IPS-18c (cell line): Measurements from ENCODE around the gene EML5.
A peak's percentile ranks its signal among the peaks of the same experiment; 100 is the strongest.

ENCODE experiments used
- H3K4me3 ChIP-seq: 2 replicates; pipeline ENCODE4 v1.7.0; 2013; ENCODE audit warnings: low read depth, mild to moderate bottlenecking, low read length, moderate library complexity; ENCODE audit not compliant: insufficient read depth
- H3K9me3 ChIP-seq: one replicate; pipeline ENCODE4 v1.6.1; 2013; ENCODE audit warnings: mild to moderate bottlenecking, low read length, moderate library complexity; ENCODE audit not compliant: control insufficient read depth, insufficient read depth

The EML5 gene

DNA sequence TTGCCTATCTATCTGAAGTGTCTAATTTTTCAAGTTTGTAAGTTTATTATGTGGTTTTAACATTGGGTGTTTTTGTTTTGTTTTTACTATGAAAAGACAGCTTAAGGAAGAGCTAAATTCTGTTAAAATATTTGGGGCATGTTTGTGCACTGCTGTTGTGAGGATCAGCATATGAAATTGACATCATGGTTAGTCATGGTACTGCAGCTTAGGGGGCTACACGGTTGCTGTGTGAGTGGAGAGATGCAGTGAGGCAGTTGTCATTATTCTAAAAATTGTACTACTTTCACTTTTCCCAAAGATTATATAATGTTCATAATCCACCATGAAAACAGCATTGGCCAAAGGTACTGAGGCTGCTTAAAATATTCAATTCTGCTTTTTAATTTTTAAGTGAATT, 180.9 kb downstream of the EML5 start:
- H3K9me3 ChIP-seq, result no peaks in the 10 kb centered on the region
- no peak overlapping the region for H3K4me3 ChIP-seq

- Histone ChIP-seq H3K4me3 (no peak overlapping the region), H3K9me3 (no peaks in the 10 kb centered on the region)
Measured at GRCh38 chr14:88607829-88608228, 184.9 kb downstream of the EML5 start.

- no peaks in the 10 kb centered on the region for H3K9me3 ChIP-seq
- H3K4me3 ChIP-seq, result no peak overlapping the region
Measured at GRCh38 chr14:88605594-88605993, 187.2 kb downstream of the EML5 start.

DNA sequence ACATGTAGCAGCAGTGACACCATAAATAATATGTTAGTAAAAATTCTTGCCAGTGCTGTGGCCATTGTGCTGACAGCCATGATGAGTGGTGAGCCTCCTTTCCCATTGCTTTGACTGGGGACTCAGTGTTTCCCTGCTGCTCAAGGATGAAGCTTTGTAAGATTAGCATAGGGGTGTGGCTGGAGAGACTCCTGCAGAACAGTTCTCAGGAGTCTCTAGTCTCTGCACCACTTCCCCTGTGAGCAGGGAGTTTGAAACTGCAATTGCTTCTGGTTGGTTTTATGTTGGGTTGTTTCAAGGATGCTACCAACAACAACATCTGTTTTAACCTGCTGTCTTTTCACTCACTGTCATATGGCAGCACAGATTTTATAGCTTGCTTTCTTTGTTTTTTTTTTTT, 188.5 kb downstream of the EML5 start:
- Histone ChIP-seq H3K4me3 (no peak overlapping the region), H3K9me3 (no peaks in the 10 kb centered on the region)

DNA sequence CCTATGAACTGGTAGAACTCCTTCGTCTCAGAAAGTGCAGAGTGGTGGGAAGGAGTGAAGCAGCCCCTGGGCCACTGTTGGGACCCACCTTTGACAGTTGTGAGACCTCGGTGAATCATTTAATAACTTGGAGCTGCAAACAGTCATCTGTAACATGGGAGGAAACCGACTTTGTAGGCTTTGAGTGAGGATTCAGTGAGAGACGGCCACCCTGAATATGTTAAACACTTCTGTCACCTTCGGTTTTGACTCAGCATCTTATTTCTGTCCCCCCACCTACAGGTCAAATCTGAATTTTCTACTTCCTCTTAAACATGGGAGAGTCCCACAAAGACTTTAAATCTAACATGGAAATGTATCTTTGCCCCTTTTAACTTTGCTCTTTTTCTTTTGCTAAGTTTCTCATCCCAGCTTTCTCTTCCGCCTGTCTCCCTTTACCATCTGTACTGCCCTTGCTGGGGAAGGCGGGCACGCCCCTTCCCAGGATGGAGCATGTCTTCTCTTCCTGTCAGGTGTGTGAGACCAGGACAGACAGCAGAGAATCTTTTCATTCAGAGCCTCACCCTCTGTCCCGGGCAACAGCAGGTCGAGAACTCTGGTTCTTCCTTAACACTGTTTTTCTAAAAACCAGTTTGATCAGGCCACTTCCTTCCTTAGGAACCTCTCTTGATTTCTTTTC, 192.9 kb downstream of the EML5 start:
- H3K4me3 ChIP-seq, result no peak overlapping the region
- no peaks in the 10 kb centered on the region for H3K9me3 ChIP-seq

GRCh38 chr14:88599326-88599725, 193.4 kb downstream of the EML5 start:
- H3K9me3 ChIP-seq, result no peaks in the 10 kb centered on the region
- H3K4me3 ChIP-seq, result no peak overlapping the region

- H3K9me3 ChIP-seq, result no peaks in the 10 kb centered on the region
- no peak overlapping the region for H3K4me3 ChIP-seq
Measured at GRCh38 chr14:88598097-88598675, 194.6 kb downstream of the EML5 start.

- Histone ChIP-seq H3K4me3 (no peak overlapping the region), H3K9me3 (no peaks in the 10 kb centered on the region)
Measured at GRCh38 chr14:88597601-88598000, 195.2 kb downstream of the EML5 start.

GRCh38 chr14:88597038-88597437, 195.7 kb downstream of the EML5 start:
- no peak overlapping the region for H3K4me3 ChIP-seq

DNA sequence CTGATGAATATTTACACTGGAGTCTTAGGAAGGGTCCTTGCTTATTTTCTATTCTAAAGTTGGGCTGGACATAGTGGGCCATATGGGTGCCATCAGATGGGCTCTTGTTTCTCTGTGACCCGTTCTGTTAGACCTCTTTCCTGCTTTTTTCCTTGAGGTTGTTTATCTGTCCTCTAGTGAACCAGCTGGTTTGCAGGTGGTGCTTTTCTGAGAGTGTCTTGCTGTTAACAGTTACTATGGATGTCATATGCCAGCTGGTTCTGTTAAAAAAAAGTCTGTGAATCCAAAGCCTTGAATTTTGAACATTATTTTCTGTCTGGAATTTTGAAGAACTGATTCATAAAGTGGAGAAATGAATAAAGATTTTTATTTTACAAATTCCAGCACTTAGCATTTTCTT, 200.7 kb downstream of the EML5 start:
- no peak overlapping the region for H3K4me3 ChIP-seq
- no peaks in the 10 kb centered on the region for H3K9me3 ChIP-seq

More at GRCh38 chr14:88597038-88597437, 195.7 kb downstream of the EML5 start:
- no peaks in the 10 kb centered on the region for H3K9me3 ChIP-seq

- Histone ChIP-seq H3K4me3 (no peak overlapping the region), H3K9me3 (no peaks in the 10 kb centered on the region)
Measured at GRCh38 chr14:88590173-88590572, 202.6 kb downstream of the EML5 start.

- Histone ChIP-seq H3K9me3 (no peaks in the 10 kb centered on the region), H3K4me3 (no peak overlapping the region)
Measured at GRCh38 chr14:88588081-88588480, 204.7 kb downstream of the EML5 start.

- H3K9me3 ChIP-seq, result no peaks in the 10 kb centered on the region
- no peak overlapping the region for H3K4me3 ChIP-seq
Measured at GRCh38 chr14:88584451-88584850, 208.3 kb downstream of the EML5 start.

DNA sequence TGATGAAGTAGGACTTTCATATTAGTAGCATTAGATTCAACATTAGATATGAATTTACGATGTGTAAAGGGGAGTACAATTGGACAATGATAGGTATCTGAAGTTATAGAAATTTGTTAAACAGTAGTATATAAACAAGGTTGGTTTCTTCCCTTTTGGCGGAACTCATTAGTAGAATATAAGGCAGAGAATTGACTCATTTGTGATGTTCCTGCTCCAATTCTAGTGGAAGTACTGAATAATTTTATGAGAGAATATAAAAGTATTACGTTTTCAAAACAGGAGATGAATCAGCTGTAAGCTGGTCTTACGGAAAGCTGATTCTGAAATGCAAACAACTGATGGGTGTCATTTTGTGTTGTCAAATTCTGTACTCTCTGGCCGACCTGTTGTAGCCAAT, 216.5 kb downstream of the EML5 start:
- no peaks in the 10 kb centered on the region for H3K9me3 ChIP-seq
- no peak overlapping the region for H3K4me3 ChIP-seq

DNA sequence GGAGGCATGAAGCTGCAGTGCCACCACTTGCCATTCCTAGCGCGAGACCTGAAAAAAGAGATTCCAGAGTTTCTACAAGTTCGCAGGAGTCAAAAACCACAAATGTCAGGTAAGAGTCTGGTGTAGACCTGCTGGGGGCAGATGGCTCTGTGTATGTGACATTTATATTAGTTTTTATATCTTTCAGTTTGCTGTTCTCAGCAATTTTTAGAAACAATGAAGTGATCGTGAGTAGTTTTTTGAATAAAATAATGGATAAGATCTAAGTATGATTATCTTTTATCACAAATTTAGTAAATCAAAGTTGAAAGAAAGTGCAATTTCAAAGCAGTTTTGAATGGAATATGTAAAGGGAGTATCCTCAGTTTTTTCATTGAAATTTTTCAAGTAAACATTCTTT, 220.6 kb downstream of the EML5 start:
- Histone ChIP-seq H3K4me3 (no peak overlapping the region), H3K9me3 (no peaks in the 10 kb centered on the region)

DNA sequence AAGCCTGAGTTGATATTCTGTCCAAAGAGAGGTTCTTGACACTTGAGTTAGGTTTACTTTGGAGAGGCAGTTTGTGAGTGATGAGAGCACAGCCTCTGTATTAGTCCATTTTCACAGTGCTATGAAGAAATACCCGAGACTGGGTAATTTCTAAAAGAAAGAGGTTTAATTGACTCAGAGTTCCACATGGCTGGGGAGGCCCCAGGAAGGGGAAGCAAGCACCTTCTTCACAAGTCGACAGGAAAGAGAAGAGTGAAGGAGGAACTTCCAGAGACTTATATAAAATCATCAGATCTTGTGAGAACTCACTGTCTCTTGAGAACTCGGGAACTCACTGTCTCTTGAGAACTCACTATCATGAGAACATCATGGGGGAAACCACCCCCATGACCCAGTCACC, 224.6 kb downstream of the EML5 start:
- no peaks in the 10 kb centered on the region for H3K9me3 ChIP-seq
- no peak overlapping the region for H3K4me3 ChIP-seq

- no peak overlapping the region for H3K4me3 ChIP-seq
- no peaks in the 10 kb centered on the region for H3K9me3 ChIP-seq
Measured at GRCh38 chr14:88565427-88565826, 227.3 kb downstream of the EML5 start.

DNA sequence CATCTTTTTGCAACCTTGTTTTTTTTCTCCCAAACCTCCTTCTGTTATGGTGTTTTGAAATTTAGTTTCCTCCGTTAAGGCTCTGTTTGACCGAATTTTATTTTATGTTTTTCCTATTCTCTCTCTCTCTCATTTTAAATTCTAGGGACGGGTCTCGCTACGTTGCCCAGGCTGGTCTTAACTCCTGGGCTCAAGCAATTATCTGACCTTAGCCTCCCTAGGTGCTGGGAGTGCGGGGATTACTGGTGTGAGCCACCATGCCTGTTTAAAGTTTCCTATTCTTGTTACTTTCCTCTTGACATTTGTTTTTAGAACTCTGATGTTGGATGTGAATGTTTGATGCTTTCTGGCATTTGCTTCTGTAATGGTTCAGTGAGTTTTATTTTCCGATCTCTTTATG, 228.9 kb downstream of the EML5 start:
- peak overlapping the region; percentile 99 for H3K4me3 ChIP-seq
- no peaks in the 10 kb centered on the region for H3K9me3 ChIP-seq
